ENCODE data around the gene FN1. TPM values are rescaled to one million over a fixed set of nuclear protein-coding genes. Genes with fewer than 3 reads are reported as not detected.

Gene FN1
- total RNA-seq, 1 donor from 2014 or later: 83.2 TPM

DNA sequence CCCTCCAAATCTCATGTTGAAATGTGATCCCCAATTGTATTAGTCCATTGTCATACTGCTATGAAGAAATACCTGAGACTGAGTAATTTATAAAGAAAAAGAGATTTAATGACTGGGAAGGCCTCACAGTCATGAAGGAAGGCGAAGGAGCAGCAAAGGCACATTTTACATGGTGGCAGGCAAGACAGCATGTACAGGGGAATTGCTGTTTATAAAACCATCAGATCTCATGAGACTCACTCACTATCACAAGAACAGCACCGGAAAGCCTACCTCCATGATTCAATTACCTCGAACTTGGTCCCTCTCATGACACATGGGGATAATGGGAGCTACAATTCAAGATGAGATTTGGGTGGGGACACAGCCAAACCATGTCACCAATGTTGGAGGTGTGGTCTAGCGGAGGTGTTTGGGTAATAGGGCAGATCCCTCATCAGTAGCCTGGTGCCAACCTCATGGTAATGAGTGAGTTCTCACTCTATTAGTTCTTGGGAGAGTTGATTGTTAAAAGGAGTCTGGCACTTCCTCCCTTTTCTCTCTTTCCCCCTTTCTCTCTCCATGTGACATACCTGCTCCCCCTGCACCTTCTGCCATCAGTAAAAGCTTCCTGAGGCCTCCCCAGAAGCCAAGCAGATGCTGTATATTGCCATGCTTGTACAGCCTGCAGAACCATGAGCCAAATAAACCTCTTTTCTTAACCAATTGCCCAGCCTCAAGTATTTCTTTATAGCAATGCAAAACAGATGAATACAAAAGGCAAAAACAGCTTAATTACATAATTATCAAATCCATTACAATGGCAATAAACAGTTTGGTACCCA is 14.5 kb upstream of the FN1 start:
- no peaks in the 10 kb centered on the region for H3K36me3 ChIP-seq (ENCODE audit: control insufficient read depth, insufficient read depth, low read length)
- TF ChIP-seq, protein P1, sequence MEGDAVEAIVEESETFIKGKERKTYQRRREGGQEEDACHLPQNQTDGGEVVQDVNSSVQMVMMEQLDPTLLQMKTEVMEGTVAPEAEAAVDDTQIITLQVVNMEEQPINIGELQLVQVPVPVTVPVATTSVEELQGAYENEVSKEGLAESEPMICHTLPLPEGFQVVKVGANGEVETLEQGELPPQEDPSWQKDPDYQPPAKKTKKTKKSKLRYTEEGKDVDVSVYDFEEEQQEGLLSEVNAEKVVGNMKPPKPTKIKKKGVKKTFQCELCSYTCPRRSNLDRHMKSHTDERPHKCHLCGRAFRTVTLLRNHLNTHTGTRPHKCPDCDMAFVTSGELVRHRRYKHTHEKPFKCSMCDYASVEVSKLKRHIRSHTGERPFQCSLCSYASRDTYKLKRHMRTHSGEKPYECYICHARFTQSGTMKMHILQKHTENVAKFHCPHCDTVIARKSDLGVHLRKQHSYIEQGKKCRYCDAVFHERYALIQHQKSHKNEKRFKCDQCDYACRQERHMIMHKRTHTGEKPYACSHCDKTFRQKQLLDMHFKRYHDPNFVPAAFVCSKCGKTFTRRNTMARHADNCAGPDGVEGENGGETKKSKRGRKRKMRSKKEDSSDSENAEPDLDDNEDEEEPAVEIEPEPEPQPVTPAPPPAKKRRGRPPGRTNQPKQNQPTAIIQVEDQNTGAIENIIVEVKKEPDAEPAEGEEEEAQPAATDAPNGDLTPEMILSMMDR (IDR thresholded peaks at IDR 0.05; ENCODE audit: insufficient read depth, low read length, severe bottlenecking): no peak
- no peak overlapping the region for H3K4me3 ChIP-seq (ENCODE audit: low read depth, low read length)
- no peaks in the 10 kb centered on the region for H3K27me3 ChIP-seq (ENCODE audit: control insufficient read depth, insufficient read depth, low read length)
- FAIRE-seq: peak; percentile 40
- no peak for DNase-seq (ENCODE audit: low read depth)

DNA sequence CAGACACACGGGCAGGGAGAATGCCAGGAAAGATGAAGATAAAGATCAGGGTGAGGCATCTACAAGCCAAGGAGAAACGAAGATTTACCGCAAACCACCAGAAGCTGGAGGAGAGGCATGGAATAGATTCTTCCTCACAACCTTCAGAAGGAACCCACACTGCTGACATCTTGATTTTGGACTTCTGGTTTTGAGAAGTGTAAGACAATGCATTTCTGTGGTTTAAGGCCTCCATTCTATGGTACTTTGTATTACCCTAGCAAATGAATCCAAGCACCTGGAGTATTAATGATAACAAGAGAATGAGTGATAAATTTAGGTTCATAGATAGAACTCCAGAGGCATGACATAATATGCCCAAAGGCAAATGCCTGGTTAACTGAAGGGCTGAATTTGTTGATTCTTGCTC is 11.8 kb upstream of the FN1 start:
- peak; percentile 83 for FAIRE-seq
- peak; percentile 71 for DNase-seq (ENCODE audit: low read depth)
- Histone ChIP-seq H3K27me3 (ENCODE audit: control insufficient read depth, insufficient read depth, low read length) (no peaks in the 10 kb centered on the region), H3K4me3 (ENCODE audit: low read depth, low read length) (no peak overlapping the region), H3K36me3 (ENCODE audit: control insufficient read depth, insufficient read depth, low read length) (no peaks in the 10 kb centered on the region)
- TF ChIP-seq, protein P1 (IDR thresholded peaks at IDR 0.05; ENCODE audit: insufficient read depth, low read length, severe bottlenecking): no peak

DNA sequence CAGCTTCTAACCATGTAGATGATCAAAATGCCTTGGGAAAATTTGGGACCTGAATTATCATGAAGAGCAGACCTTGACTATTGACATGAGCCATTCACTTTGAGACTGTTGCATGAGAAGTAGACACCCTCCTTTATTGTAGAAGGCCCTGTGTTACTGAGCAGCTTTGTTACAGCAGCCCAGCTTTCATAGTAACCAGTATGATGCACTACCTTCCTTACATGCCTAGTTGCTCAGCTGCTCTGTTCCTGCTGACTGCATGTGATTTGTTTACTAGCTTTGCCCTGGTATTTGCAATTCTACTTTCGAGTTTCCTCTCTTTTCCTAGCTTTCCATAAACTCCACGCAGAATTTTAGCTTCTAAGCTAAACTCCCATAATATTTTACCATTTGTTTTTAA is 11.2 kb upstream of the FN1 start:
- no peak for FAIRE-seq
- no peak for DNase-seq (ENCODE audit: low read depth)
- Histone ChIP-seq H3K4me3 (ENCODE audit: low read depth, low read length) (no peak overlapping the region), H3K36me3 (ENCODE audit: control insufficient read depth, insufficient read depth, low read length) (no peaks in the 10 kb centered on the region), H3K27me3 (ENCODE audit: control insufficient read depth, insufficient read depth, low read length) (no peaks in the 10 kb centered on the region)
- TF ChIP-seq, protein P1 (IDR thresholded peaks at IDR 0.05; ENCODE audit: insufficient read depth, low read length, severe bottlenecking): no peak

DNA sequence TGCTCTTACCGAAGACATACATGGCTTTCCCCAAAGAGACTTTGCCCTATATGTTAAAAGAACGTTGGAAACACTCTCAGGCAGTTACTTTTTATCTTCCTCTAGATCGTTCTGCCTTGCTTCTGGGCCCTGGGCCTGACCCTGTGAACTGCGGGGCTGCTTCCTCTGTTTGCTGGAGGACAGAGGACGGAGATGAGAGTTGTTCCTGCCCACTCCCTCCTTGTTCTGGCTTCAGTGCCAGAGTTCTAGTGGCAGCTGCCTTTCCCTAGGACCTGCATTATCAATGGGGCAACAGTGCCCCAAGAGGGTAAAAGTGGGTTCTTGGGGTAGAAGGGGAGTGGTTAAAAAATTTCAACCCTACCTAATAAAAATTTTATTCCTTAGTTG is 6.5 kb upstream of the FN1 start:
- Histone ChIP-seq H3K4me3 (ENCODE audit: low read depth, low read length) (no peak overlapping the region), H3K36me3 (ENCODE audit: control insufficient read depth, insufficient read depth, low read length) (no peaks in the 10 kb centered on the region), H3K27me3 (ENCODE audit: control insufficient read depth, insufficient read depth, low read length) (no peaks in the 10 kb centered on the region)
- TF ChIP-seq, protein P1 (IDR thresholded peaks at IDR 0.05; ENCODE audit: insufficient read depth, low read length, severe bottlenecking): no peak
- DNase-seq (ENCODE audit: low read depth) (no peak), FAIRE-seq (no peak)

DNA sequence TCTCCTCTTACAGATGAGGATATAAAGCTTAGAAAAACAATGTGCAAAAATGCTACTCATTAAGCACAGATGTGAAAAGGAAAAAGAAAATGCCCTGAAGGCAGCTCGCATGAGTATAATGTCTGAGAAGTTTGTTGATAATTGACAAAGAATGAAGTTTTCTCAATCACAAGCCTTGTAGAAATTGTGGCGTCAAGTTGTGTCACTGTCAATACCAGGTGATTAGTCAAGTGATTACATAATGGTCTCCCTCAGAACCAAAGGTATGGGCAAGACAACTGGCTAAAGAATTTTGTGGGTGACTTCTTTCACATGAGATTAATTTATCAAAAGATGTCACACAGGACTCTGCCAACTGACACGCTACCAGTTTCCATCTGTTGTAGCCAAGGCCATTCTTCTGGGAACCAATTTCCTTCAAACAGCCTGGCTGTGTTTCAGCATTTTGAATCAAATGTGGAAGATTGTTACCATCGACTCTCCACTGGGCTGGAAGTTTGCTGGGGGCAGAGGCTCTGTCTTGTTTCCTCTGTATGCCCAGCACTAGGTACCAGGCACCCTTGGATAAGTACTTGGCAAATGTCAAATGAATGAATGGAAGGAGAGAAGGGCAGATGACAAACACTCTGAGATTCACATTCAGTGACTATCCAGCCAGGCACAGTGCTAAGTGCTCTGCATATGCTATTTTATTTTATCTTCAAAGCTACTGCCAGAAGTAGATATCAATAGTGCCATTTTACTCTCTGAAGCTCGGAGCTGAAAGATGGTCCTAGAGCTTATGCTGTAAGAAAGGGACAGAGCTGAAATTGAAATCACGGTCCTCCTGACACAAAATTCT is 5.9 kb upstream of the FN1 start:
- Histone ChIP-seq H3K27me3 (ENCODE audit: control insufficient read depth, insufficient read depth, low read length) (no peaks in the 10 kb centered on the region), H3K4me3 (ENCODE audit: low read depth, low read length) (no peak overlapping the region), H3K36me3 (ENCODE audit: control insufficient read depth, insufficient read depth, low read length) (no peaks in the 10 kb centered on the region)
- DNase-seq (ENCODE audit: low read depth) (peak; percentile 95), FAIRE-seq (peak; percentile 43)
- TF ChIP-seq, protein P1 (IDR thresholded peaks at IDR 0.05; ENCODE audit: insufficient read depth, low read length, severe bottlenecking): no peak
